HG03139 (cell line): ENCODE measurements around the gene HSP90AA1.
"Not testable (repeated sequence)": the region's sequence is repeated elsewhere in the genome, so short reads cannot be mapped to it uniquely, and the experiment has no call there.

Source experiments
- ATAC-seq: cut with Tn5 transposase; IDR thresholded peaks from one replicate; pipeline ENCODE4 v1.9.1; 2021; ENCODE audit not compliant: unreplicated experiment

HSP90AA1 gene

GRCh38 chr14:102074415-102074964, 12.4 kb downstream of the HSP90AA1 start:
- no peak for ATAC-seq

- ATAC-seq, result no peak
These were observed 15.4 kb downstream of the HSP90AA1 start for GRCh38 chr14:102071283-102071998.

- ATAC-seq, result no peak
These were observed 20.8 kb downstream of the HSP90AA1 start for GRCh38 chr14:102066041-102066451.

- ATAC-seq, result not testable (repeated sequence)
These were observed 22.3 kb downstream of the HSP90AA1 start for GRCh38 chr14:102064590-102064989.

- no peak for ATAC-seq
These were observed 22.9 kb downstream of the HSP90AA1 start for GRCh38 chr14:102063808-102064429.

- ATAC-seq, result no peak
These were observed 23.6 kb downstream of the HSP90AA1 start for GRCh38 chr14:102063109-102063807.

GRCh38 chr14:102058961-102059360, 27.9 kb downstream of the HSP90AA1 start:
- no peak for ATAC-seq

GRCh38 chr14:102058146-102058545, 28.7 kb downstream of the HSP90AA1 start:
- ATAC-seq, result no peak

GRCh38 chr14:102057480-102058114, 29.2 kb downstream of the HSP90AA1 start:
- no peak for ATAC-seq

- no peak for ATAC-seq
These were observed 30.0 kb downstream of the HSP90AA1 start for GRCh38 chr14:102056694-102057442.

- ATAC-seq, result no peak
These were observed 31.5 kb downstream of the HSP90AA1 start for GRCh38 chr14:102055181-102055901.

GRCh38 chr14:102052522-102052921, 34.3 kb downstream of the HSP90AA1 start:
- no peak for ATAC-seq

GRCh38 chr14:102050625-102051024, 36.2 kb downstream of the HSP90AA1 start:
- ATAC-seq, result no peak

GRCh38 chr14:102050026-102050405, 36.8 kb downstream of the HSP90AA1 start:
- ATAC-seq, result no peak

GRCh38 chr14:102049258-102050025, 37.4 kb downstream of the HSP90AA1 start:
- no peak for ATAC-seq

GRCh38 chr14:102047808-102048540, 38.9 kb downstream of the HSP90AA1 start:
- ATAC-seq, result no peak

- no peak for ATAC-seq
These were observed 40.2 kb downstream of the HSP90AA1 start for GRCh38 chr14:102046337-102047278.
